Lower leg skin (tissue), 4 donors: ENCODE results near the gene GALNT18. TPM values are rescaled to one million over a fixed set of nuclear protein-coding genes. Genes with fewer than 3 reads are reported as not detected.

Experiments used
- DNase-seq, 2 donors: peaks; one replicate each; pipeline ENCODE4 v3.0.0-alpha.2; 2019; ENCODE audit warnings: low spot score in 2 of 2
- H3K4me3 ChIP-seq: fragments of 200-600 bp; sonication (generic); 2 replicates; pipeline ENCODE4 v1.5.1; 2017; ENCODE audit warnings: mild to moderate bottlenecking, low read depth; ENCODE audit not compliant: poor library complexity, severe bottlenecking
- POLR2A ChIP-seq, 2 donors: fragments of 450-650 bp; IDR thresholded peaks; one replicate each; pipeline ENCODE4 v1.6.1; 2016 to 2017; ENCODE audit warnings: antibody characterized with exemption in 2 of 2, mild to moderate bottlenecking in 1 of 2, moderate library complexity in 1 of 2
- WGBS, 2 donors: methylation state at CpG; one replicate each; pipeline ENCODE4 v1.1.5; 2018; 5-methylcytosine and 5-hydroxymethylcytosine counted together
- intact Hi-C: fragments of 100-400 bp; cut with DNase I; formaldehyde crosslinking; loops from one replicate; pipeline ENCODE4 v1.15.0; 2023; ENCODE audit warnings: low total_unique reads
- total RNA-seq, 4 donors: library from RNA; depleted of rRNA; stranded (reverse); fragments of >200 nt; gene quantifications; one replicate each; pipeline ENCODE4 v1.1.0, GENCODE V29; 2016
- TF ChIP-seq, protein P1 (sequence below), 3 donors: fragments of 450-650 bp; IDR thresholded peaks; one replicate each; pipeline ENCODE4 v1.5.1; 2016; ENCODE audit warnings: antibody characterized with exemption in 3 of 3, mild to moderate bottlenecking in 3 of 3, moderate library complexity in 2 of 3

The GALNT18 gene
- total RNA-seq, 4 donors from 2014 or later = 11.5 to 33.0 (median 17.7) TPM

GRCh38 chr11:11304550-11304949 lies 317.3 kb downstream of the GALNT18 start:
- intact Hi-C loops = no loop called here
- DNase-seq = no peak
- H3K4me3 ChIP-seq = no peak overlapping the region
- TF ChIP-seq POLR2A (IDR thresholded peaks at IDR 0.05) = no peak
- TF ChIP-seq, protein P1, sequence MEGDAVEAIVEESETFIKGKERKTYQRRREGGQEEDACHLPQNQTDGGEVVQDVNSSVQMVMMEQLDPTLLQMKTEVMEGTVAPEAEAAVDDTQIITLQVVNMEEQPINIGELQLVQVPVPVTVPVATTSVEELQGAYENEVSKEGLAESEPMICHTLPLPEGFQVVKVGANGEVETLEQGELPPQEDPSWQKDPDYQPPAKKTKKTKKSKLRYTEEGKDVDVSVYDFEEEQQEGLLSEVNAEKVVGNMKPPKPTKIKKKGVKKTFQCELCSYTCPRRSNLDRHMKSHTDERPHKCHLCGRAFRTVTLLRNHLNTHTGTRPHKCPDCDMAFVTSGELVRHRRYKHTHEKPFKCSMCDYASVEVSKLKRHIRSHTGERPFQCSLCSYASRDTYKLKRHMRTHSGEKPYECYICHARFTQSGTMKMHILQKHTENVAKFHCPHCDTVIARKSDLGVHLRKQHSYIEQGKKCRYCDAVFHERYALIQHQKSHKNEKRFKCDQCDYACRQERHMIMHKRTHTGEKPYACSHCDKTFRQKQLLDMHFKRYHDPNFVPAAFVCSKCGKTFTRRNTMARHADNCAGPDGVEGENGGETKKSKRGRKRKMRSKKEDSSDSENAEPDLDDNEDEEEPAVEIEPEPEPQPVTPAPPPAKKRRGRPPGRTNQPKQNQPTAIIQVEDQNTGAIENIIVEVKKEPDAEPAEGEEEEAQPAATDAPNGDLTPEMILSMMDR (IDR thresholded peaks at IDR 0.05) = no peak
- WGBS, 2 donors = 82% methylated on average over 7 of the region's 7 CpGs

DNA sequence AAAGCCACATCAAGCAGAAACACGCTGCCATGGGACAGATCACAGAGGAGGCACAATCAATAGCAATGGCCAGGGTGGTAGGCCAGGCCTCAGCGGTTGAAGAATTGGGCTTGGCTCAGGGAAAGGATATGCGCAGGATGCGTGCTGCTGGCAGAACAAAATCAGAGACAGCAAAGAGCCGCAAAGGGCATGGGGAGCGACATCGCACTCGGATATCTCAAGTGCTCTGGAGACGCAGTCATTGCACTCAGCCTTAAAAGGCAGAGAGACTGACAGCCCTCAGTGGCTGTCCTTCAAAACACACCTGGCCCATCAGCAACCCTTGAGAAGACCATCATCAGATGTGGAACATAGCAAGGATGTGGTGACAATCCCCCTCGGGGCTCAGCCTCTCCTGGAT lies 319.2 kb downstream of the GALNT18 start:
- 92 to 93% methylated on average over 10 of the region's 10 CpGs for WGBS, 2 donors

GRCh38 chr11:11301212-11301611 lies 320.6 kb downstream of the GALNT18 start:
- TF ChIP-seq, protein P1 (IDR thresholded peaks at IDR 0.05) = no peak
- no peak for TF ChIP-seq POLR2A (IDR thresholded peaks at IDR 0.05)
- DNase-seq = no peak
- H3K4me3 ChIP-seq = no peak overlapping the region
- intact Hi-C loops = no loop called here
- WGBS, 2 donors = 82 to 83% methylated on average over 6 of the region's 6 CpGs

More for the DNA sequence above, 319.2 kb downstream of the GALNT18 start:
- intact Hi-C loops = no loop called here
- H3K4me3 ChIP-seq = no peak overlapping the region
- DNase-seq = no peak
- no peak for TF ChIP-seq POLR2A (IDR thresholded peaks at IDR 0.05)
- TF ChIP-seq, protein P1 (IDR thresholded peaks at IDR 0.05) = no peak

GRCh38 chr11:11297578-11297977 lies 324.2 kb downstream of the GALNT18 start:
- intact Hi-C loops = no loop called here
- 32 to 34% methylated on average over 6 of the region's 6 CpGs for WGBS, 2 donors
- TF ChIP-seq POLR2A (IDR thresholded peaks at IDR 0.05) = no peak
- TF ChIP-seq, protein P1 (IDR thresholded peaks at IDR 0.05) = no peak
- no peak overlapping the region for H3K4me3 ChIP-seq
- DNase-seq = peak in 1 of 2 donors; percentile 60

GRCh38 chr11:11296434-11296833 lies 325.4 kb downstream of the GALNT18 start:
- TF ChIP-seq, protein P1 (IDR thresholded peaks at IDR 0.05) = no peak
- TF ChIP-seq POLR2A (IDR thresholded peaks at IDR 0.05) = no peak
- intact Hi-C loops = no loop called here
- H3K4me3 ChIP-seq = no peak overlapping the region
- no peak for DNase-seq
- 85 to 88% methylated on average over 3 of the region's 3 CpGs for WGBS, 2 donors

DNA sequence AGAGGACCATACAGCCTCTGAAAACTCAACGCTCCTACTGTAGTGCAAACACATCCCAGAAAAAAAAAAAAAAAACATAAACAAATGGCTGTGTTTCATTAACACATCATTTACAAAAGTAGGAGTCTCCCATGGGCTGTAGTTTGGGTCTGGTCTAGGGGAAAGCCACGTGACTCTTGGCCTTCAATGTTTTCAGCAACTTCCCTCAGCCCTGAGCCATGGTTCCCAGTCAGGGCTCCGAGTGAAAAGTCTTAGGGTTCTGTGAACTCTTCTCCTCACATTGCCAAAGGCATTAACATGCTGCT lies 327.3 kb downstream of the GALNT18 start:
- intact Hi-C loops = no loop called here
- peak in 1 of 2 donors; percentile 39 for DNase-seq
- H3K4me3 ChIP-seq = no peak overlapping the region
- TF ChIP-seq POLR2A (IDR thresholded peaks at IDR 0.05) = no peak
- TF ChIP-seq, protein P1 (IDR thresholded peaks at IDR 0.05) = no peak
- 74 to 85% methylated on average over 3 of the region's 3 CpGs for WGBS, 2 donors
